Coronary artery (tissue), 2 donors: ENCODE results near the gene GPC3.

ENCODE experiments used
- DNase-seq: peaks from one replicate; pipeline ENCODE4 v3.0.0-alpha.2; 2017; ENCODE audit warnings: low spot score
- H3K27ac ChIP-seq, 2 donors: fragments of 200-600 bp; sonication (generic); one replicate each; pipeline ENCODE4 v1.5.1; 2016 to 2019
- H3K4me3 ChIP-seq: fragments of 200-600 bp; sonication (generic); 2 replicates; pipeline ENCODE4 v1.5.1; 2016; ENCODE audit warnings: mild to moderate bottlenecking, moderate library complexity
- TF ChIP-seq, protein P1 (sequence below): fragments of 200-600 bp; sonication (generic); IDR thresholded peaks from one replicate; pipeline ENCODE4 v1.5.1; 2019; ENCODE audit warnings: antibody characterized with exemption

Gene GPC3

DNA sequence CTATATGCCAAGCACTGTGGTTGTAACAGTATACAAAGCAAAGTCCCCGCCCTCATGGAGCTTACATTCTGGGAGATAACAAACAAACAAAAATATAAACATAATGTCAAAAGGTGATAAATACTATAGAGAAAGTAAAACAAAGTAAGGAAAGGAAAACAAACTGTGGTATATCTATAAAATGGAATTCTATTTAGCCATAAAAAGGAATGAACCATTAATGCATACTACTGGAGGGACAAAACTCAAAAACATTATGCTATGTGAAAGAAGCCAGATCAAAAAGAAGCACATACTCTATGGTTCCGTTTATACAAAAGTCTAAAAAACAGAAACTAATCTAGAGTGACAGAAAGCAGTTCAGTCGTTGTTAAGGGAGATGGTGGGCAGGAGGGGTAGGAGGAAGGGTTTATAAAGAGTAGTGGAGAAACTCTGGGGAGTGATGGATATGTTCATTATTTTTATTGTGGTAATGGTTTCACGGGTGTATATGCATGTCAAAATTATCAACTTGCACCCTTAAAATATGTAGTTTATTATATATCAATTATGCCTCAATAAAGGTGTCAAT is 31.5 kb downstream of the GPC3 start:
- DNase-seq: no peak
- TF ChIP-seq, protein P1, sequence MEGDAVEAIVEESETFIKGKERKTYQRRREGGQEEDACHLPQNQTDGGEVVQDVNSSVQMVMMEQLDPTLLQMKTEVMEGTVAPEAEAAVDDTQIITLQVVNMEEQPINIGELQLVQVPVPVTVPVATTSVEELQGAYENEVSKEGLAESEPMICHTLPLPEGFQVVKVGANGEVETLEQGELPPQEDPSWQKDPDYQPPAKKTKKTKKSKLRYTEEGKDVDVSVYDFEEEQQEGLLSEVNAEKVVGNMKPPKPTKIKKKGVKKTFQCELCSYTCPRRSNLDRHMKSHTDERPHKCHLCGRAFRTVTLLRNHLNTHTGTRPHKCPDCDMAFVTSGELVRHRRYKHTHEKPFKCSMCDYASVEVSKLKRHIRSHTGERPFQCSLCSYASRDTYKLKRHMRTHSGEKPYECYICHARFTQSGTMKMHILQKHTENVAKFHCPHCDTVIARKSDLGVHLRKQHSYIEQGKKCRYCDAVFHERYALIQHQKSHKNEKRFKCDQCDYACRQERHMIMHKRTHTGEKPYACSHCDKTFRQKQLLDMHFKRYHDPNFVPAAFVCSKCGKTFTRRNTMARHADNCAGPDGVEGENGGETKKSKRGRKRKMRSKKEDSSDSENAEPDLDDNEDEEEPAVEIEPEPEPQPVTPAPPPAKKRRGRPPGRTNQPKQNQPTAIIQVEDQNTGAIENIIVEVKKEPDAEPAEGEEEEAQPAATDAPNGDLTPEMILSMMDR: no peak
- H3K27ac ChIP-seq: no peak overlapping the region
- no peak overlapping the region for H3K4me3 ChIP-seq

DNA sequence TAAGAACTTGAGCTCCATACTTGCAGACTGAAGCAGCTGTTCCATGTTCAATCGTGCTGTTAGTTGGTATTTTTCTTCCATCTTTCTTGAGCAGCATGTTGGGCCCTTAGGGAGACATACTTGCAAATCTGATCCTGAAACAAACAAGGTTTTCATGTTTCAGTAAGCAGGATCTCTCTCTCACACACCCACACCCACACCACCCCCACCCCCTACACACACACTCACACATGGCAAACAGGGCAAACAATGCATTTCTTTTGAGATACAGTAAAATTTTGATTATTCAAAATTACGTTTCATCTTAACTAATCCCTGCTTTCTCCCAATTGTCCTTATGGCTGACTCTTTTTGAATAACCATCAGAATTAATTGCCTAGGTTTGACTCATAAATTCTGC is 32.3 kb downstream of the GPC3 start:
- TF ChIP-seq, protein P1: no peak
- DNase-seq: no peak
- no peak overlapping the region for H3K27ac ChIP-seq
- H3K4me3 ChIP-seq: no peak overlapping the region

DNA sequence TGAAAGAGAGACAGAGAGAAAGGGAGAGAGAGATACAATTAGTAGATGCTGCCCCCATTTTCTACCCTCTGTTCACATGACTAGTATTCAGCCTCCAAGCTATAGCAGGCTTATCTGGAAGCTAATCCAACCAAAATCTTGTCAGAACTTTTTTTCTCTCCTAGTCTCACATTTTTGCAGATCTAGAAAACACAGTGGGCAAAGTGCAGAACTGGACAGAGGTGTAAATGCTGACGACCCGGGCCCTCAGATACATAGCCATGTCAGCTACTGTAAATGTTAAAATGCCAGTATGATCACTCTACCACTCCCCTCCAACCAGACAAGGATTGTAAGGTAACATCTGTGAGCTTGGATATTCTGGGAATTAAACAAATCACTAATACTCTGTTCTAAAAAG is 34.3 kb downstream of the GPC3 start:
- no peak overlapping the region for H3K27ac ChIP-seq
- no peak for DNase-seq
- H3K4me3 ChIP-seq: no peak overlapping the region
- TF ChIP-seq, protein P1: no peak

DNA sequence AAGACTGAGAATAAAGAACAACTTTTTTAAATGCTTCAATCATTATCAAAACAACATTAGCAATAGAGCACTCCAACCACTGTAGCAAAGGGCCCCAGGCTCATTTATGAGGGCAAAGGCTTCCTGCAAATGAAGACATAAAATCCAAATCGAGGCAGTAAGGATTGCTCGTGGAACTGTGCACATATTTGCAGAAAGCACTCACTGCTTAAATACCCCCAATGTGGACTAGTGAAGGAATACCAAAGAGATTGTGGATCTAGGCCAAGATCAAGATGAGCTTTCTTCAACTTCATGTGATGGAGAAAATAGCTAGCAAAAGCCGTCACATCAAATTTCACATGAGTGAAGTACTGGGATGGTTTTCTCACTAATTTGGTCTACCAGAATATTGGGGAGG is 35.2 kb downstream of the GPC3 start:
- no peak for DNase-seq
- TF ChIP-seq, protein P1: no peak
- no peak overlapping the region for H3K4me3 ChIP-seq

DNA sequence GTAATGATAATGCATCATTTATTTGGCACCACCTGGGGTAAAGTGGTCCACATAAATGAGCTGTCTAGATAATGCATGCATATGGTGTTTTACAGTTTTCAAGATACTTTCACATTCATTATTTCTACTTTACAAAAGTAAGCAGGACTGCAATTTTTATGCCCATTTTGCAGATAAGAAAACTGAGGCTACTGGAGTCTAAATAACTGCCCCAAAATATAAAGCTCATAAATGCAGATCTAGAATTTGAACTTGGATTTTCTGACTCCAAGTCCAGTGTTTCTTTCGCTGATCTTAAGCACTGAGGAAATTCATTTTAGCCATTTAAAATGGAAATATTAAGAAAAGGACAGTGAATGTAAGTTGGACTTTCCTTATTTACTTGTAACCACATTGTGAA is 36.5 kb downstream of the GPC3 start:
- Histone ChIP-seq H3K27ac (no peak overlapping the region), H3K4me3 (no peak overlapping the region)
- TF ChIP-seq, protein P1: no peak
- DNase-seq: no peak

More for the DNA sequence above, 35.2 kb downstream of the GPC3 start:
- no peak overlapping the region for H3K27ac ChIP-seq

DNA sequence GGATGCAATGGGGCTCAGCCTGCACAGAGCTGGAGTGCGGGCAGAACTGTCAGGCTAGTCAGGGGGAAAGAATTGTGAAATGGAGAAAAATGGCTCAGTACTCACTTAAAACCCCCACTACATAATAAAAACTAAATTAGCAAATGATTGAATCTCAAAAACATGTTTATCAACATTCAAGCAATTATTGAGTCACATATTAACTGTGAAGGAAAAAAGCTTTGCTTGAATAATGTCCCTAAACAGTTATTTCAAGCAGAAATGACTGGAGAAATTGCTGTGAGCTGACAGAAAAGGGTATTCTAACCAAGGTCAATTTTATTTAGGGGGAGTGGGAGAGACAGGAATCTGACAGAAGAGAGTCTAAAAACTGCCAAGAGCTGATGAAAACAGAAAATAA is 37.4 kb downstream of the GPC3 start:
- DNase-seq: no peak
- no peak overlapping the region for H3K27ac ChIP-seq
- TF ChIP-seq, protein P1: no peak
- H3K4me3 ChIP-seq: no peak overlapping the region

DNA sequence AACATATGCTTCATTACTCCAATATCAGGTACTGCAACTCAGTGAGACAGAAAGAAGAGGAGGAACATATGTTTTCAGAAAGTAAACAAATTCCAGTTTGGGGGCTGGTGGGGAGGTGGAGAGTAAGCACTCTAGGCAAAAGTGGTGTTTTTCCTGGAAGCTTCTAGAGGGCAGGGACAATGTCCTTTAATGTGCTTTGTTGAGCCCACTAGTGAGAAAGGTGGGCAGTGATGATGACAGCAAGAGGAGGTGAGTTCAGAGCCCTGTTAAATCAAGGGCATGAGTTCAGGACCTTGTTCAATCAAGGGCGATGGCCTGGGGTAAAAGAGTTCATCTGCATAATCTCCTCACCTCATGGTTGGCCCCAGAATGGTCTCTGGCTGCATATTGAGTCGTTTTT is 38.4 kb downstream of the GPC3 start:
- TF ChIP-seq, protein P1: no peak
- no peak overlapping the region for H3K4me3 ChIP-seq
- DNase-seq: no peak
- H3K27ac ChIP-seq: no peak overlapping the region
